Upper lobe of right lung (tissue), 1 donor: Measurements from ENCODE around the gene FAM120AOS. TPM values are rescaled to one million over a fixed set of nuclear protein-coding genes. Genes with fewer than 3 reads are reported as not detected.

Experiments
- ATAC-seq: fragments of 200-7000 bp; cut with Tn5 transposase; one replicate; pipeline ENCODE4 v1.9.1; 2020; ENCODE audit warnings: mild to moderate bottlenecking, moderate library complexity
- DNase-seq: peaks from one replicate; pipeline ENCODE4 v3.0.0-alpha.2; 2020
- H3K27ac ChIP-seq: fragments of 200-600 bp; one replicate; pipeline ENCODE4 v1.8.0; 2022
- H3K27me3 ChIP-seq: fragments of 200-600 bp; one replicate; pipeline ENCODE4 v1.8.0; 2022; ENCODE audit warnings: mild to moderate bottlenecking
- H3K36me3 ChIP-seq: fragments of 200-600 bp; one replicate; pipeline ENCODE4 v1.8.0; 2022
- H3K4me1 ChIP-seq: fragments of 200-600 bp; one replicate; pipeline ENCODE4 v1.8.0; 2022
- H3K4me3 ChIP-seq: fragments of 200-600 bp; one replicate; pipeline ENCODE4 v1.8.0; 2022; ENCODE audit warnings: mild to moderate bottlenecking
- H3K9me3 ChIP-seq: fragments of 200-600 bp; one replicate; pipeline ENCODE4 v1.8.0; 2022
- CTCF ChIP-seq: fragments of 200-600 bp; IDR thresholded peaks from one replicate; pipeline ENCODE4 v1.8.0; 2022; ENCODE audit warnings: antibody characterized with exemption
- intact Hi-C: fragments of 100-400 bp; cut with DNase I; formaldehyde crosslinking; loops from one replicate; pipeline ENCODE4 v1.11.0; 2022
- total RNA-seq: library from RNA; stranded (reverse); fragmentation: NEBNext Ultra II Directional; extraction: Animal tissue kit (Norgen Biotek cat#: 25700); gene quantifications from one replicate; pipeline ENCODE4 v1.2.1, GENCODE V29; 2021
- donor health status: DM: no; HTN: yes; CAD: no; lungs with severe emphysema.

The FAM120AOS gene
- total RNA-seq, 1 donor from 2014 or later: 46.0 TPM

DNA sequence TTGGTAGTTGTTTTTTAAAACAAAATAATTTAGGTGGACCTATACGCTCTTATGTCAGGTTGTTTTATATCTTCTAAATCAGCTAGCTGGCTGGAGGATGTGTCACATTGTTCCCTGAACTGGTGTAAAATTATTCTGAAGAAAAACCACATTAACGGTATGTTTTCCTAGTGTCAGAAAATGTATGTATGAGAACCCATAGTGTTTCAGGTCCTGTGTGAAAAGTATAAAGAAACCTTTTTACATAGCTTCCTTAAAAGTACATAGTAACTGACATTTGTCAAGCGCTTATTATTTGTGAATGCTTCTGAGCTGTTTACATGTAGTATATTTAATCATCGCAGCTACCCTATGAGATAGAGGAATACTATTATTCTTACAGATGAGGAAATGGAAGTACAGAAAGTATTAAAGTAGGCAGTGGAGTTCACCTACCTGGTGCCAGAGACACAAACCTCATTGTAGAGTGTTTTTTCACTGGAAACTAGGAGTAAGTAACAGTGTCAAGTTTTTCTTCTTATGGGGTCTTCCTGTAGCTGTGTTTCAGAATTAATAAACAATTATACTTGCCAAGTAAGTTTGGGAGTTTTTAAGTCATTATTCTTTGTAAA lies 10.4 kb upstream of the FAM120AOS start:
- no peak for TF ChIP-seq CTCF
- H3K27me3 ChIP-seq: no peaks in the 10 kb centered on the region
- ATAC-seq: no peak
- H3K27ac ChIP-seq: no peak overlapping the region
- no peaks in the 10 kb centered on the region for H3K9me3 ChIP-seq
- no peaks in the 10 kb centered on the region for H3K36me3 ChIP-seq
- intact Hi-C loops: no loop called here
- peaks cover 71% of the 10 kb centered on the region for H3K4me1 ChIP-seq
- DNase-seq: no peak
- H3K4me3 ChIP-seq: no peak overlapping the region

DNA sequence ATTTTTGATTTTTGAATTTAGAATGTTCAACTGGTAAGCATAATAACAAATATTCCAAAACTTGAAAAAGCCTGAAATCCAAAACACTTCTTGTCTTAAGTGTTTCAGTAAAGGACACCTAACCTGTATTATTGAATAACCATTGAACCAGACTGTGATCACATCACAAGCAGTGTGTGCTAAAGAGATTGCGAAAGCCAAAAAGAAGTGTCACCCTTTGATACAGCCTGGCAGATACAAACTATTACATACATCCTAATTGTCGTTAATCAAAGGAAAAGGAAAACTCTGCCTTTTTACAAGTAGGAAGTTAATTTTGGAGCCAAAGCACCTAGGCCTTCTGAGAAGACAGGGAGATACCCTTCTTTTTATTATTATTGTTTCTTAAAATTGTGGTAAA lies 8.4 kb upstream of the FAM120AOS start:
- Histone ChIP-seq H3K36me3 (no peaks in the 10 kb centered on the region), H3K9me3 (no peaks in the 10 kb centered on the region), H3K4me1 (peaks cover 65% of the 10 kb centered on the region), H3K27me3 (no peaks in the 10 kb centered on the region), H3K4me3 (no peak overlapping the region), H3K27ac (no peak overlapping the region)
- intact Hi-C loops: no loop called here
- no peak for TF ChIP-seq CTCF
- DNase-seq: no peak
- ATAC-seq: no peak

- Histone ChIP-seq H3K4me3 (no peak overlapping the region), H3K36me3 (no peaks in the 10 kb centered on the region), H3K27me3 (no peaks in the 10 kb centered on the region), H3K4me1 (peaks cover 64% of the 10 kb centered on the region), H3K9me3 (no peaks in the 10 kb centered on the region), H3K27ac (no peak overlapping the region)
- intact Hi-C loops: no loop called here
- no peak for TF ChIP-seq CTCF
- ATAC-seq (no peak), DNase-seq (no peak)
These were observed 8.0 kb upstream of the FAM120AOS start for GRCh38 chr9:93461414-93461743.

DNA sequence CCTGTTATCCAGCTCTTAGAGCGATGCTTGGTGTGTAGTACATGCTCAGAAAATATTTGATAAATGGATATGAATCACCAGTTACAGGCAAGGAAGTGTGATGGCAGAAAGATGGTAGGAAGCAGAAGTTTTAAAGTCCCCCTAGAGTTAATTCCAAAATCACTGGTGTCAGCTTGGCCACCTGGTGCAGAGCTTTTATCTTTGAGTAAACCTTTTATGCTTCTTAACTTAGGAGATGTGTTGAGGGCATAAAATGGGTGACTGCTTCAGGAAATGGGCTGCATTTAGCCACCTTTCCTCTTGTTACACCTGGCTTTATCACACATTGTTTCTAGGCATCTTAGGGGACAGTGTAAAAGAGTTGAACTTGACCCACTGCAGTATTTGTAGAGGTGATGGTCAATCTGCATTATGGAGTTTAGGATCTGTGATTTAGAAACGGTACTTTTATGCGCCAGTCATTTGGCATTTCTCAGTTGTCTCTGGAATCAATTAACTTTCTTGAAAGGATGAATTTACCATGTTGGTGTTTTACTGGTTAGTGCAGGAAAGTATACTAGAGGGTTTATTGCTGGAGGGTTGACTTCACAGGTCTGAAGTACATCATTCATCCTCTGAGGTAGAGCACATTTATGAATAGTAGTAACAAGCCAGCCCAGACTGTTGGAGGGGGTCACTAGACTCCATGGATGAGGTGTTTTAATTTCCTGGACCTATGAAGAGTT lies 7.5 kb upstream of the FAM120AOS start:
- H3K27me3 ChIP-seq: no peaks in the 10 kb centered on the region
- no peak for ATAC-seq
- no peak overlapping the region for H3K27ac ChIP-seq
- H3K36me3 ChIP-seq: no peaks in the 10 kb centered on the region
- no peak for TF ChIP-seq CTCF
- no peak for DNase-seq
- peaks cover 64% of the 10 kb centered on the region for H3K4me1 ChIP-seq
- intact Hi-C loops: no loop called here
- no peaks in the 10 kb centered on the region for H3K9me3 ChIP-seq
- no peak overlapping the region for H3K4me3 ChIP-seq

GRCh38 chr9:93459432-93459847 lies 6.1 kb upstream of the FAM120AOS start:
- no peak overlapping the region for H3K4me3 ChIP-seq
- H3K9me3 ChIP-seq: no peaks in the 10 kb centered on the region
- intact Hi-C loops: no loop called here
- no peak for TF ChIP-seq CTCF
- peaks cover 65% of the 10 kb centered on the region for H3K4me1 ChIP-seq
- ATAC-seq (no peak), DNase-seq (no peak)
- H3K27ac ChIP-seq: peak overlapping the region; percentile 4
- H3K36me3 ChIP-seq: no peaks in the 10 kb centered on the region
- no peaks in the 10 kb centered on the region for H3K27me3 ChIP-seq
